GM23338 (cell line): ENCODE results near the gene GTF2A2. TPM values are rescaled to one million over a fixed set of nuclear protein-coding genes. Genes with fewer than 3 reads are reported as not detected.

ENCODE experiments used
- ATAC-seq: fragments of 200-7000 bp; cut with Tn5 transposase; 3 replicates; pipeline ENCODE4 v1.9.1; 2020
- DNase-seq: peaks from one replicate; pipeline ENCODE4 v3.0.0-alpha.2; 2015; ENCODE audit warnings: low spot score
- H2AFZ ChIP-seq: fragments of 200-600 bp; sonication (generic); 2 replicates; pipeline ENCODE4 v1.8.0; 2016; ENCODE audit warnings: antibody characterized with exemption, mild to moderate bottlenecking, moderate library complexity
- H3F3A ChIP-seq: fragments of 200-600 bp; sonication (generic); replicated peaks from 2 replicates; pipeline ENCODE4 v1.8.0; 2017; ENCODE audit warnings: antibody characterized with exemption, mixed run types, low read depth
- H3K27ac ChIP-seq: fragments of 200-600 bp; sonication (generic); 2 replicates; pipeline ENCODE4 v1.6.1; 2016; ENCODE audit warnings: low read depth
- H3K27me3 ChIP-seq: fragments of 200-600 bp; sonication (generic); 2 replicates; pipeline ENCODE4 v1.8.0; 2016; ENCODE audit warnings: mild to moderate bottlenecking, mixed run types, moderate library complexity; ENCODE audit not compliant: insufficient read depth
- H3K36me3 ChIP-seq: fragments of 200-600 bp; sonication (generic); 2 replicates; pipeline ENCODE4 v1.8.0; 2016; ENCODE audit warnings: mild to moderate bottlenecking; ENCODE audit not compliant: insufficient read depth
- H3K4me1 ChIP-seq: fragments of 200-600 bp; sonication (generic); 2 replicates; pipeline ENCODE4 v1.8.0; 2016; ENCODE audit warnings: mild to moderate bottlenecking, moderate library complexity; ENCODE audit not compliant: insufficient read depth
- H3K4me2 ChIP-seq: fragments of 200-600 bp; sonication (generic); 2 replicates; pipeline ENCODE4 v1.7.1; 2017; ENCODE audit warnings: mixed run types
- H3K4me3 ChIP-seq: fragments of 200-600 bp; sonication (generic); 2 replicates; pipeline ENCODE4 v1.6.1; 2016; ENCODE audit warnings: mixed run types
- H3K79me2 ChIP-seq: fragments of 200-600 bp; sonication (generic); replicated peaks from 2 replicates; pipeline ENCODE4 v1.8.0; 2017; ENCODE audit warnings: mild to moderate bottlenecking; ENCODE audit not compliant: insufficient read depth
- H3K9me2 ChIP-seq: fragments of 200-600 bp; sonication (generic); 2 replicates; pipeline ENCODE4 v1.8.0; 2017; ENCODE audit not compliant: insufficient read depth
- H4K20me1 ChIP-seq: fragments of 200-600 bp; sonication (generic); replicated peaks from 2 replicates; pipeline ENCODE4 v1.8.0; 2017; ENCODE audit warnings: mild to moderate bottlenecking; ENCODE audit not compliant: insufficient read depth
- H3K27ac Mint-ChIP-seq: 2 replicates; pipeline ENCODE4 v1.8.0; 2020; ENCODE audit warnings: inconsistent platforms, mild to moderate bottlenecking, moderate library complexity, mixed read lengths
- H3K27me3 Mint-ChIP-seq: 3 replicates; pipeline ENCODE4 v1.8.0; 2022; ENCODE audit warnings: low read depth, mild to moderate bottlenecking, moderate library complexity, mixed read lengths, inconsistent platforms; ENCODE audit not compliant: insufficient read depth, poor library complexity
- H3K36me3 Mint-ChIP-seq: 3 replicates; pipeline ENCODE4 v1.8.0; 2021; ENCODE audit warnings: low read depth, mild to moderate bottlenecking, inconsistent platforms, moderate library complexity, mixed read lengths
- H3K4me1 Mint-ChIP-seq: 3 replicates; pipeline ENCODE4 v1.8.0; 2020; ENCODE audit warnings: mild to moderate bottlenecking, inconsistent platforms, mixed read lengths
- H3K4me3 Mint-ChIP-seq: 3 replicates; pipeline ENCODE4 v1.8.0; 2021; ENCODE audit warnings: moderate library complexity, mild to moderate bottlenecking, inconsistent platforms, mixed read lengths
- H3K9me3 Mint-ChIP-seq: 3 replicates; pipeline ENCODE4 v1.8.0; 2020; ENCODE audit warnings: moderate library complexity, mild to moderate bottlenecking, inconsistent platforms, mixed read lengths
- CREB1 ChIP-seq: fragments of 250-450 bp; sonication (Bioruptor Pico); IDR thresholded peaks from 2 replicates; pipeline ENCODE4 v1.5.0; 2020; ENCODE audit warnings: low read depth, mild to moderate bottlenecking, moderate library complexity
- CTCF ChIP-seq, 2 experiments: fragments of 200-600 bp in 1 of 2; sonication (generic) in 1 of 2; conservative IDR thresholded peaks; 2 replicates each; pipeline versions ENCODE4 v1.5.1 to v1.6.1; 2016 to 2017; ENCODE audit warnings: antibody characterized with exemption in 2 of 2, low read depth in 2 of 2, mild to moderate bottlenecking in 2 of 2, moderate library complexity in 1 of 2
- EZH2 ChIP-seq: fragments of 200-600 bp; sonication (generic); IDR thresholded peaks from one replicate; pipeline ENCODE4 v1.8.0; 2017; ENCODE audit warnings: antibody characterized with exemption, mild to moderate bottlenecking, low read depth; ENCODE audit not compliant: unreplicated experiment
- EZH2phosphoT487 ChIP-seq: fragments of 200-600 bp; sonication (generic); IDR thresholded peaks from one replicate; pipeline ENCODE4 v1.8.1; 2018; ENCODE audit warnings: antibody characterized with exemption; ENCODE audit not compliant: unreplicated experiment
- JUNB ChIP-seq: IDR thresholded peaks from one replicate; pipeline ENCODE4 v1.6.1; 2016; ENCODE audit warnings: antibody characterized with exemption; ENCODE audit not compliant: unreplicated experiment
- NANOG ChIP-seq: IDR thresholded peaks from 2 replicates; pipeline ENCODE4 v1.6.1; 2016; ENCODE audit warnings: antibody characterized with exemption, borderline replicate concordance
- POLR2AphosphoS5 ChIP-seq: IDR thresholded peaks from 2 replicates; pipeline ENCODE4 v1.6.1; 2016; ENCODE audit warnings: antibody characterized with exemption, low read depth
- STAT1 ChIP-seq: IDR thresholded peaks from one replicate; pipeline ENCODE4 v1.6.1; 2016; ENCODE audit warnings: antibody characterized with exemption; ENCODE audit not compliant: unreplicated experiment
- ZNF114 ChIP-seq: fragments of 250-450 bp; sonication (Bioruptor Pico); IDR thresholded peaks from 2 replicates; pipeline ENCODE4 v1.5.0; 2020; ENCODE audit warnings: mild to moderate bottlenecking, moderate library complexity
- ZNF331 ChIP-seq: fragments of 250-450 bp; sonication (Bioruptor Pico); IDR thresholded peaks from 2 replicates; pipeline ENCODE4 v1.5.0; 2020; ENCODE audit warnings: low read depth, mild to moderate bottlenecking, moderate library complexity
- polyA plus RNA-seq: library from polyadenylated mRNA; unstranded; fragments of >200 nt; fragmentation: Nextera tagmentation; extraction: Ambion mirVana; gene quantifications from 2 replicates; pipeline ENCODE4 v1.2.1, GENCODE V29; 2016
- total RNA-seq: library from RNA; depleted of rRNA; stranded (reverse); fragments of >200 nt; shearing (Covaris generic); gene quantifications from 2 replicates; pipeline ENCODE4 v1.2.3, GENCODE V29; 2014
- TF ChIP-seq, protein P1 (sequence below): fragments of 250-450 bp; sonication (Bioruptor Pico); IDR thresholded peaks from 2 replicates; pipeline ENCODE4 v1.5.0; 2020; ENCODE audit warnings: mild to moderate bottlenecking, moderate library complexity

The GTF2A2 gene
- total and polyA plus RNA-seq, 2 experiments from 2014 or later = 45.9 to 424 TPM

GRCh38 chr15:59687836-59688235, 30.5 kb upstream of the GTF2A2 start (continued):
- TF ChIP-seq, protein P1, sequence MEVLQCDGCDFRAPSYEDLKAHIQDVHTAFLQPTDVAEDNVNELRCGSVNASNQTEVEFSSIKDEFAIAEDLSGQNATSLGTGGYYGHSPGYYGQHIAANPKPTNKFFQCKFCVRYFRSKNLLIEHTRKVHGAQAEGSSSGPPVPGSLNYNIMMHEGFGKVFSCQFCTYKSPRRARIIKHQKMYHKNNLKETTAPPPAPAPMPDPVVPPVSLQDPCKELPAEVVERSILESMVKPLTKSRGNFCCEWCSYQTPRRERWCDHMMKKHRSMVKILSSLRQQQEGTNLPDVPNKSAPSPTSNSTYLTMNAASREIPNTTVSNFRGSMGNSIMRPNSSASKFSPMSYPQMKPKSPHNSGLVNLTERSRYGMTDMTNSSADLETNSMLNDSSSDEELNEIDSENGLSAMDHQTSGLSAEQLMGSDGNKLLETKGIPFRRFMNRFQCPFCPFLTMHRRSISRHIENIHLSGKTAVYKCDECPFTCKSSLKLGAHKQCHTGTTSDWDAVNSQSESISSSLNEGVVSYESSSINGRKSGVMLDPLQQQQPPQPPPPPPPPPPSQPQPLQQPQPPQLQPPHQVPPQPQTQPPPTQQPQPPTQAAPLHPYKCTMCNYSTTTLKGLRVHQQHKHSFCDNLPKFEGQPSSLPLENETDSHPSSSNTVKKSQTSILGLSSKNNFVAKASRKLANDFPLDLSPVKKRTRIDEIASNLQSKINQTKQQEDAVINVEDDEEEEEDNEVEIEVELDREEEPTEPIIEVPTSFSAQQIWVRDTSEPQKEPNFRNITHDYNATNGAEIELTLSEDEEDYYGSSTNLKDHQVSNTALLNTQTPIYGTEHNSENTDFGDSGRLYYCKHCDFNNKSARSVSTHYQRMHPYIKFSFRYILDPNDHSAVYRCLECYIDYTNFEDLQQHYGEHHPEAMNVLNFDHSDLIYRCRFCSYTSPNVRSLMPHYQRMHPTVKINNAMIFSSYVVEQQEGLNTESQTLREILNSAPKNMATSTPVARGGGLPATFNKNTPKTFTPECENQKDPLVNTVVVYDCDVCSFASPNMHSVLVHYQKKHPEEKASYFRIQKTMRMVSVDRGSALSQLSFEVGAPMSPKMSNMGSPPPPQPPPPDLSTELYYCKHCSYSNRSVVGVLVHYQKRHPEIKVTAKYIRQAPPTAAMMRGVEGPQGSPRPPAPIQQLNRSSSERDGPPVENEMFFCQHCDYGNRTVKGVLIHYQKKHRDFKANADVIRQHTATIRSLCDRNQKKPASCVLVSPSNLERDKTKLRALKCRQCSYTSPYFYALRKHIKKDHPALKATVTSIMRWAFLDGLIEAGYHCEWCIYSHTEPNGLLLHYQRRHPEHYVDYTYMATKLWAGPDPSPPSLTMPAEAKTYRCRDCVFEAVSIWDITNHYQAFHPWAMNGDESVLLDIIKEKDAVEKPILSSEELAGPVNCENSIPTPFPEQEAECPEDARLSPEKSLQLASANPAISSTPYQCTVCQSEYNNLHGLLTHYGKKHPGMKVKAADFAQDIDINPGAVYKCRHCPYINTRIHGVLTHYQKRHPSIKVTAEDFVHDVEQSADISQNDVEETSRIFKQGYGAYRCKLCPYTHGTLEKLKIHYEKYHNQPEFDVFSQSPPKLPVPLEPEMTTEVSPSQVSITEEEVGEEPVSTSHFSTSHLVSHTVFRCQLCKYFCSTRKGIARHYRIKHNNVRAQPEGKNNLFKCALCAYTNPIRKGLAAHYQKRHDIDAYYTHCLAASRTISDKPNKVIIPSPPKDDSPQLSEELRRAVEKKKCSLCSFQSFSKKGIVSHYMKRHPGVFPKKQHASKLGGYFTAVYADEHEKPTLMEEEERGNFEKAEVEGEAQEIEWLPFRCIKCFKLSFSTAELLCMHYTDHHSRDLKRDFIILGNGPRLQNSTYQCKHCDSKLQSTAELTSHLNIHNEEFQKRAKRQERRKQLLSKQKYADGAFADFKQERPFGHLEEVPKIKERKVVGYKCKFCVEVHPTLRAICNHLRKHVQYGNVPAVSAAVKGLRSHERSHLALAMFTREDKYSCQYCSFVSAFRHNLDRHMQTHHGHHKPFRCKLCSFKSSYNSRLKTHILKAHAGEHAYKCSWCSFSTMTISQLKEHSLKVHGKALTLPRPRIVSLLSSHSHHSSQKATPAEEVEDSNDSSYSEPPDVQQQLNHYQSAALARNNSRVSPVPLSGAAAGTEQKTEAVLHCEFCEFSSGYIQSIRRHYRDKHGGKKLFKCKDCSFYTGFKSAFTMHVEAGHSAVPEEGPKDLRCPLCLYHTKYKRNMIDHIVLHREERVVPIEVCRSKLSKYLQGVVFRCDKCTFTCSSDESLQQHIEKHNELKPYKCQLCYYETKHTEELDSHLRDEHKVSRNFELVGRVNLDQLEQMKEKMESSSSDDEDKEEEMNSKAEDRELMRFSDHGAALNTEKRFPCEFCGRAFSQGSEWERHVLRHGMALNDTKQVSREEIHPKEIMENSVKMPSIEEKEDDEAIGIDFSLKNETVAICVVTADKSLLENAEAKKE = no peak
- TF ChIP-seq STAT1 = no peak
- TF ChIP-seq CTCF (conservative IDR thresholded peaks at IDR 0.05; ENCODE audit: low read depth in 2 of 2) = no peak
- no peak for TF ChIP-seq POLR2AphosphoS5
- no peak for TF ChIP-seq ZNF114
- TF ChIP-seq ZNF331 = no peak
- no peak for TF ChIP-seq JUNB
- TF ChIP-seq NANOG = no peak

- H3K27me3 ChIP-seq = peaks cover 12% of the 10 kb centered on the region
- Mint-ChIP-seq H3K4me3 (no peak overlapping the region), H3K4me1 (peaks cover 12% of the 10 kb centered on the region), H3K27ac (no peak overlapping the region), H3K36me3 (peaks cover 15% of the 10 kb centered on the region), H3K9me3 (no peaks in the 10 kb centered on the region), H3K27me3 (peaks cover 9% of the 10 kb centered on the region)
- H3K9me2 ChIP-seq = no peaks in the 10 kb centered on the region
- no peaks in the 10 kb centered on the region for H3F3A ChIP-seq
- H3K4me2 ChIP-seq = no peak overlapping the region
- DNase-seq (no peak), ATAC-seq (no peak)
- H3K36me3 ChIP-seq = peaks cover 4% of the 10 kb centered on the region; the same call in 1 of the 2 replicates
- no peak overlapping the region for H3K27ac ChIP-seq
- H3K4me3 ChIP-seq = no peak overlapping the region
- peaks cover 73% of the 10 kb centered on the region for H3K79me2 ChIP-seq
- H2AFZ ChIP-seq = no peak overlapping the region
- H4K20me1 ChIP-seq = peaks cover 15% of the 10 kb centered on the region
- H3K4me1 ChIP-seq = no peaks in the 10 kb centered on the region; the same call in 1 of the 2 replicates
- TF ChIP-seq EZH2 = no peak
- TF ChIP-seq EZH2phosphoT487 = no peak
- no peak for TF ChIP-seq CREB1
- TF ChIP-seq POLR2AphosphoS5 = no peak
- no peak for TF ChIP-seq ZNF331
- TF ChIP-seq STAT1 = no peak
These were observed 29.1 kb upstream of the GTF2A2 start for GRCh38 chr15:59686389-59686788.
